Measurements from ENCODE around the gene C11orf24.
A peak's percentile ranks its signal among the peaks of the same experiment; 100 is the strongest.

The C11orf24 gene

DNA sequence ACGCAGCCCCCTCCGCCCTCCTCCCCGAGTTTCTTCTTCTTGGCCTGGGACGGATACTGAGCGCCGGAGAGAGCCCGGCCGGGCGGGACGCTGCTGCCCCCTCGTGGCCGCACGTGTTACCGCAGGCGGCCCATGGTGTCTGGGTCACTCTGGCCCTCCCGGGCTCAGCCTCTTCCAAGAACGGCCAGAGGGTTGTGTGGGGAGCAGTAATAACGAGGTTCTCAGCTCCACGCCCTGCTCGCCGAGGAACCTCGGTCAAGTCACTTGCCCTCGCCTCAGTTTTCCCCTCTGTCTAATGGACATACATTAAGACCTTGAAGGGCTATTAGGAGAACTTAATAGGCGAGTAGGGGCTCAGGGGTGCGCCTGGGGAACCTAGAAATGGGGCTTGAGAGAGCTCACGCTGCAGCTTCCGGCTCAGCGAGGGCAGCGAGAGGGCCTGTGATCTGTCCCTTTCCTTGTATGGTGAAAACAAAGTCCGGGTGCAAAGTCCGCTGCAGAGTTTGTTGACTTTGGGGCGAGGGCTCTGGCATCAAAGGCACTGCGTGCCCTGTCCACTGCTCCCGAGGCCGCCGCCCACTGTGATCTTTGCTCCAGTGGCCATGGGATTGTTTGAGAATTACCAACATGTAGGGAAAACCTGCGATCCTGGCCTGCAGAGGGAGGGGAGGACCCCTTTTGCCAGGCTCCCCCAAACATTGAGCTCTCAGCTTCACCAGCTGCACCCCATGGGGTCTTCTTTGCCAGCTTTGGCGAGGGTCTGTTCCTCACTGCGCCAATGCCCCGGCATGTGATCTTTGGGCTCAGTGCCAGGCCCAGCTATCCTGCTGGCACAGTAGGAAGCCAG lies 26.3 kb upstream of the C11orf24 start:
- Histone ChIP-seq H3K36me3 (replicated peaks; ENCODE audit: insufficient read depth, low read length) (no peaks in the 10 kb centered on the region), H3K4me1 (ENCODE audit: low read length) (peaks cover 14% of the 10 kb centered on the region), H3K9ac (ENCODE audit: low read length) (no peak overlapping the region), H3K4me2 (ENCODE audit: low read depth, low read length) (peak overlapping the region; percentile 30; the same call in 1 of the 2 replicates), H4K20me1 (ENCODE audit: insufficient read depth, low read length) (no peaks in the 10 kb centered on the region), H3K9me3 (replicated peaks; ENCODE audit: insufficient read depth, low read length) (no peaks in the 10 kb centered on the region), H3K4me3 (ENCODE audit: low read length) (no peak overlapping the region), H3K27ac (ENCODE audit: low read length) (no peak overlapping the region), H2AFZ (ENCODE audit: low read length) (no peak overlapping the region), H3K27me3 (replicated peaks; ENCODE audit: insufficient read depth, low read length) (no peaks in the 10 kb centered on the region), H3K79me2 (ENCODE audit: low read length) (no peaks in the 10 kb centered on the region), H3K9me2 (replicated peaks; ENCODE audit: insufficient read depth, low read length) (no peaks in the 10 kb centered on the region), H3F3A (ENCODE audit: insufficient read depth, low read length) (no peaks in the 10 kb centered on the region)
- TF ChIP-seq, protein P1, sequence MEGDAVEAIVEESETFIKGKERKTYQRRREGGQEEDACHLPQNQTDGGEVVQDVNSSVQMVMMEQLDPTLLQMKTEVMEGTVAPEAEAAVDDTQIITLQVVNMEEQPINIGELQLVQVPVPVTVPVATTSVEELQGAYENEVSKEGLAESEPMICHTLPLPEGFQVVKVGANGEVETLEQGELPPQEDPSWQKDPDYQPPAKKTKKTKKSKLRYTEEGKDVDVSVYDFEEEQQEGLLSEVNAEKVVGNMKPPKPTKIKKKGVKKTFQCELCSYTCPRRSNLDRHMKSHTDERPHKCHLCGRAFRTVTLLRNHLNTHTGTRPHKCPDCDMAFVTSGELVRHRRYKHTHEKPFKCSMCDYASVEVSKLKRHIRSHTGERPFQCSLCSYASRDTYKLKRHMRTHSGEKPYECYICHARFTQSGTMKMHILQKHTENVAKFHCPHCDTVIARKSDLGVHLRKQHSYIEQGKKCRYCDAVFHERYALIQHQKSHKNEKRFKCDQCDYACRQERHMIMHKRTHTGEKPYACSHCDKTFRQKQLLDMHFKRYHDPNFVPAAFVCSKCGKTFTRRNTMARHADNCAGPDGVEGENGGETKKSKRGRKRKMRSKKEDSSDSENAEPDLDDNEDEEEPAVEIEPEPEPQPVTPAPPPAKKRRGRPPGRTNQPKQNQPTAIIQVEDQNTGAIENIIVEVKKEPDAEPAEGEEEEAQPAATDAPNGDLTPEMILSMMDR (IDR thresholded peaks at IDR 0.05; ENCODE audit: low read length), result peak; percentile 97
- no peak for TF ChIP-seq EZH2phosphoT487 (IDR thresholded peaks at IDR 0.05; ENCODE audit: low read length)
- DNase-seq, result peak; percentile 65

DNA sequence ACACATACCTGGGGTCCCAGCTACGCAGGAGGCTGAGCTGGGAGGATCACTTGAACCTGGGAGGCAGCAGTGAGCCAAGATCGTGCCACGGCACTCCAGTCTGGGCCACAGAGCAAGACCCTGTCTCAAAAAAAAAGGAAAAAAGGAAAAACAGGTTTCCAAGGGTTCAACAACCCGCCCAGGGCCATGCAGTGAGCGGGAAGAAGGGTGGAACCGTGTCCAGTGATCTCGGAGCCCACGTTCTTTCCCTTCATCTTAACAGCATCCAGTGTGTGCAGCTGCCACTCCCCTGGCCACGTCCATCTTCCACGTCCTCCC lies 25.7 kb upstream of the C11orf24 start:
- Histone ChIP-seq H3K79me2 (ENCODE audit: low read length) (no peaks in the 10 kb centered on the region), H3K4me1 (ENCODE audit: low read length) (peaks cover 16% of the 10 kb centered on the region), H3K27me3 (replicated peaks; ENCODE audit: insufficient read depth, low read length) (no peaks in the 10 kb centered on the region), H3K9ac (ENCODE audit: low read length) (no peak overlapping the region), H3K4me3 (ENCODE audit: low read length) (no peak overlapping the region), H3K36me3 (replicated peaks; ENCODE audit: insufficient read depth, low read length) (no peaks in the 10 kb centered on the region), H3K9me3 (replicated peaks; ENCODE audit: insufficient read depth, low read length) (no peaks in the 10 kb centered on the region), H3K9me2 (replicated peaks; ENCODE audit: insufficient read depth, low read length) (no peaks in the 10 kb centered on the region), H2AFZ (ENCODE audit: low read length) (no peak overlapping the region), H3K4me2 (ENCODE audit: low read depth, low read length) (peak overlapping the region; percentile 30; the same call in 1 of the 2 replicates), H4K20me1 (ENCODE audit: insufficient read depth, low read length) (no peaks in the 10 kb centered on the region), H3F3A (ENCODE audit: insufficient read depth, low read length) (no peaks in the 10 kb centered on the region), H3K27ac (ENCODE audit: low read length) (no peak overlapping the region)
- no peak for DNase-seq
- TF ChIP-seq, protein P1 (IDR thresholded peaks at IDR 0.05; ENCODE audit: low read length), result no peak
- TF ChIP-seq EZH2phosphoT487 (IDR thresholded peaks at IDR 0.05; ENCODE audit: low read length), result no peak
- no peak for TF ChIP-seq EZH2 (optimal IDR thresholded peaks at IDR 0.05; ENCODE audit: low read depth, low read length)

DNA sequence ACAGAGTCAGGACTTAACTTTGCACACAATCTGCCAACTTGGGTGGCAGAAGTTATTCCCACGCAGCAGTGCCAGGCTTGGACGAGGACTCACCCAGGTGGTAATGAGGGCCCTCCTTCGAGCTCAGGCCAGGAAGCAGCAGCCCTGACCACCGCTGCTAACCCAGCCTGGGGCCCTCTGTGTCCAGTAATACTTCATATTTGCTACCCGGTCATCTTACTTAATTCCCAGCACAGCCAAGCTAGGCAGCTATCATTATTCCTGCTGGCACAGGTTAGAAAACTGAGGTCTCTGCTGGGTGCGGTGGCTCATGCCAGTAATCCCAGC lies 25.2 kb upstream of the C11orf24 start:
- Histone ChIP-seq H3K27me3 (replicated peaks; ENCODE audit: insufficient read depth, low read length) (no peaks in the 10 kb centered on the region), H3K9ac (ENCODE audit: low read length) (no peak overlapping the region), H3K4me3 (ENCODE audit: low read length) (no peak overlapping the region), H2AFZ (ENCODE audit: low read length) (no peak overlapping the region), H3K79me2 (ENCODE audit: low read length) (no peaks in the 10 kb centered on the region), H3K4me1 (ENCODE audit: low read length) (peaks cover 16% of the 10 kb centered on the region), H3K9me3 (replicated peaks; ENCODE audit: insufficient read depth, low read length) (no peaks in the 10 kb centered on the region), H3K36me3 (replicated peaks; ENCODE audit: insufficient read depth, low read length) (no peaks in the 10 kb centered on the region), H3F3A (ENCODE audit: insufficient read depth, low read length) (no peaks in the 10 kb centered on the region), H3K4me2 (ENCODE audit: low read depth, low read length) (no peak overlapping the region), H3K9me2 (replicated peaks; ENCODE audit: insufficient read depth, low read length) (no peaks in the 10 kb centered on the region), H3K27ac (ENCODE audit: low read length) (no peak overlapping the region), H4K20me1 (ENCODE audit: insufficient read depth, low read length) (no peaks in the 10 kb centered on the region)
- DNase-seq, result no peak
- TF ChIP-seq EZH2 (optimal IDR thresholded peaks at IDR 0.05; ENCODE audit: low read depth, low read length) (no peak), EZH2phosphoT487 (IDR thresholded peaks at IDR 0.05; ENCODE audit: low read length) (no peak)
- TF ChIP-seq, protein P1 (IDR thresholded peaks at IDR 0.05; ENCODE audit: low read length), result no peak
